Measurements from ENCODE around the gene ABHD11. TPM values are rescaled to one million over a fixed set of nuclear protein-coding genes. Genes with fewer than 3 reads are reported as not detected.

ABHD11 gene
- total RNA-seq, 1 experiment from 2014 or later = 74.4 TPM

GRCh38 chr7:73708961-73709549 is 29.5 kb downstream of the ABHD11 start:
- Histone ChIP-seq H3F3A (ENCODE audit: insufficient read depth, low read depth) (peaks cover 78% of the 10 kb centered on the region), H3K27me3 (ENCODE audit: insufficient read depth, low read depth) (no peaks in the 10 kb centered on the region), H3K36me3 (ENCODE audit: low read depth) (peaks cover 34% of the 10 kb centered on the region), H3K9me2 (ENCODE audit: insufficient read depth) (no peaks in the 10 kb centered on the region), H3K4me3 (no peak overlapping the region), H2AFZ (no peak overlapping the region), H3K4me2 (no peak overlapping the region), H3K9me3 (ENCODE audit: insufficient read depth, low read depth) (no peaks in the 10 kb centered on the region), H4K20me1 (ENCODE audit: insufficient read depth) (peaks cover 45% of the 10 kb centered on the region), H3K79me2 (ENCODE audit: low read depth) (peaks cover 62% of the 10 kb centered on the region), H3K27ac (no peak overlapping the region), H3K4me1 (replicated peaks; ENCODE audit: insufficient read depth) (peaks cover 36% of the 10 kb centered on the region)
- peak in 1 of 2 experiments; percentile 18 for DNase-seq
- BruUV-seq (replicated peaks) = no TSS peak
- ChIA-PET POLR2A (ENCODE audit: unreplicated experiment) (no interaction called here), CTCF (no interaction called here)
- intact Hi-C loops (cut with micrococcal nuclease; ENCODE audit: unreplicated experiment) = no loop called here
- TF ChIP-seq EZH2 (IDR thresholded peaks at IDR 0.05; ENCODE audit: low read depth) = no peak
- TF ChIP-seq, protein P1, sequence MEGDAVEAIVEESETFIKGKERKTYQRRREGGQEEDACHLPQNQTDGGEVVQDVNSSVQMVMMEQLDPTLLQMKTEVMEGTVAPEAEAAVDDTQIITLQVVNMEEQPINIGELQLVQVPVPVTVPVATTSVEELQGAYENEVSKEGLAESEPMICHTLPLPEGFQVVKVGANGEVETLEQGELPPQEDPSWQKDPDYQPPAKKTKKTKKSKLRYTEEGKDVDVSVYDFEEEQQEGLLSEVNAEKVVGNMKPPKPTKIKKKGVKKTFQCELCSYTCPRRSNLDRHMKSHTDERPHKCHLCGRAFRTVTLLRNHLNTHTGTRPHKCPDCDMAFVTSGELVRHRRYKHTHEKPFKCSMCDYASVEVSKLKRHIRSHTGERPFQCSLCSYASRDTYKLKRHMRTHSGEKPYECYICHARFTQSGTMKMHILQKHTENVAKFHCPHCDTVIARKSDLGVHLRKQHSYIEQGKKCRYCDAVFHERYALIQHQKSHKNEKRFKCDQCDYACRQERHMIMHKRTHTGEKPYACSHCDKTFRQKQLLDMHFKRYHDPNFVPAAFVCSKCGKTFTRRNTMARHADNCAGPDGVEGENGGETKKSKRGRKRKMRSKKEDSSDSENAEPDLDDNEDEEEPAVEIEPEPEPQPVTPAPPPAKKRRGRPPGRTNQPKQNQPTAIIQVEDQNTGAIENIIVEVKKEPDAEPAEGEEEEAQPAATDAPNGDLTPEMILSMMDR (conservative IDR thresholded peaks at IDR 0.05) = no peak

DNA sequence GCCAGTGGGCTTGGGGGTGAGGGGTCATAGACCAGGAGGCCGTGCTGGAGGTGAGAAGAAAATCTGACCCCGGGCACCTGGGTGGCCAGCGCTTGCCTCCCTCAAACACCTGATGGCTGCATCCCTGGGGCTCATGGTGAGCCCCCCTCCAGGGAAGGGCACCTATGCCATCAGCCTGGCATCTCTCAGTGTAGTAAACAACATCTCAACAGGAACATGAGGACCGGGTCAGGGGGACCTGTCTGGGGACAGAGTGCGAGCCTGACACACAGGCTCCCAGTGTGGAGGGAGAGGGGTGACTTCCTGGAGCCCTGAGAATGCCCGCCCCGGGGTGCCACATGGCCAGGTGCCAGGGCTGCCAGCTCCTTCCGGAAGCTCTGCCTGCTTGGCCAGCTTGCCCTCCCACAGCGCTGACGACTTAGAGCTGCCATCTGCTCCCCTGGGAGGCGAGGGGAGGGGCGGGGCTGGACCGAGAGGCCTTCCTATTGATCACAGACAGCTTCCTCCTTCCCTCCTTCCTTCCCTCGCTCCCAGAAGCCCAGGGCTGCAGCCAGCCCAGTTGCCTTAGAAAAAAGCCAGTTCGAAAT is 31.5 kb downstream of the ABHD11 start:
- Histone ChIP-seq H2AFZ (no peak overlapping the region), H3K9me2 (ENCODE audit: insufficient read depth) (no peaks in the 10 kb centered on the region), H3K36me3 (ENCODE audit: low read depth) (peaks cover 21% of the 10 kb centered on the region; the same call in 1 of the 2 replicates), H3K27me3 (ENCODE audit: insufficient read depth, low read depth) (no peaks in the 10 kb centered on the region), H3K4me1 (replicated peaks; ENCODE audit: insufficient read depth) (peaks cover 34% of the 10 kb centered on the region), H3K79me2 (ENCODE audit: low read depth) (peaks cover 43% of the 10 kb centered on the region), H3K27ac (peak overlapping the region; percentile 85), H4K20me1 (ENCODE audit: insufficient read depth) (peaks cover 26% of the 10 kb centered on the region), H3F3A (ENCODE audit: insufficient read depth, low read depth) (peaks cover 75% of the 10 kb centered on the region), H3K9me3 (ENCODE audit: insufficient read depth, low read depth) (no peaks in the 10 kb centered on the region), H3K4me2 (peak overlapping the region; percentile 76), H3K4me3 (peak overlapping the region; percentile 25; the same call in 1 of the 2 replicates)
- TF ChIP-seq EZH2 (IDR thresholded peaks at IDR 0.05; ENCODE audit: low read depth) = no peak
- TF ChIP-seq, protein P1 (conservative IDR thresholded peaks at IDR 0.05) = no peak
- BruUV-seq (replicated peaks) = no TSS peak
- intact Hi-C loops (cut with micrococcal nuclease; ENCODE audit: unreplicated experiment) = loop anchor here (1.0 kb wide), 1 partner anchor 8 kb away; no protein-coding TSS in a partner anchor
- ChIA-PET CTCF (interaction anchor here (1.0 kb wide), 1 partner anchor 315 kb away, joined by 5 read pairs; no protein-coding TSS in a partner anchor), POLR2A (ENCODE audit: unreplicated experiment) (interaction anchor here (0.5 to 1.5 kb wide), 7 partner anchors 9 to 135 kb away, joined by 3 to 11 read pairs (median 5); partner anchors contain the start of genes CLDN3 and METTL27)
- peak; percentile 95 to 99 for DNase-seq

GRCh38 chr7:73706126-73707044 is 32.2 kb downstream of the ABHD11 start:
- Histone ChIP-seq H3K4me1 (replicated peaks; ENCODE audit: insufficient read depth) (peaks cover 34% of the 10 kb centered on the region), H3K27ac (peak overlapping the region; percentile 85), H3K9me3 (ENCODE audit: insufficient read depth, low read depth) (no peaks in the 10 kb centered on the region), H3K36me3 (ENCODE audit: low read depth) (peaks cover 27% of the 10 kb centered on the region; the same call in 1 of the 2 replicates), H3K4me3 (peak overlapping the region; percentile 25; the same call in 1 of the 2 replicates), H3K79me2 (ENCODE audit: low read depth) (peaks cover 35% of the 10 kb centered on the region), H3K27me3 (ENCODE audit: insufficient read depth, low read depth) (no peaks in the 10 kb centered on the region), H3K9me2 (ENCODE audit: insufficient read depth) (no peaks in the 10 kb centered on the region), H2AFZ (no peak overlapping the region), H4K20me1 (ENCODE audit: insufficient read depth) (peaks cover 25% of the 10 kb centered on the region), H3F3A (ENCODE audit: insufficient read depth, low read depth) (peaks cover 79% of the 10 kb centered on the region), H3K4me2 (peak overlapping the region; percentile 76)
- intact Hi-C loops (cut with micrococcal nuclease; ENCODE audit: unreplicated experiment) = loop anchor here (1.0 kb wide), 2 partner anchors 9 to 23 kb away; partner anchors contain the start of genes BUD23 and DNAJC30
- no peak for TF ChIP-seq EZH2 (IDR thresholded peaks at IDR 0.05; ENCODE audit: low read depth)
- TF ChIP-seq, protein P1 (conservative IDR thresholded peaks at IDR 0.05) = no peak
- TSS peak; percentile 37 for BruUV-seq (replicated peaks)
- ChIA-PET CTCF (interaction anchor here (0.5 to 1.0 kb wide), 2 partner anchors 105 to 316 kb away, joined by 3 to 5 read pairs; no protein-coding TSS in a partner anchor), POLR2A (ENCODE audit: unreplicated experiment) (interaction anchor here (0.5 to 1.5 kb wide), 8 partner anchors 9 to 184 kb away, joined by 3 to 11 read pairs (median 5); partner anchors contain the start of genes BAZ1B and METTL27)
- DNase-seq = peak; percentile 71 to 86

Measured in PC-9 (cell line).